ENCODE data around the gene LCE1A. TPM values are rescaled to one million over a fixed set of nuclear protein-coding genes. Genes with fewer than 3 reads are reported as not detected.

Gene LCE1A
- total and polyA plus RNA-seq, 2 of the 8 experiments (the other 6 are each of a cell fraction or from before 2014, with no cell fraction given): not detected

DNA sequence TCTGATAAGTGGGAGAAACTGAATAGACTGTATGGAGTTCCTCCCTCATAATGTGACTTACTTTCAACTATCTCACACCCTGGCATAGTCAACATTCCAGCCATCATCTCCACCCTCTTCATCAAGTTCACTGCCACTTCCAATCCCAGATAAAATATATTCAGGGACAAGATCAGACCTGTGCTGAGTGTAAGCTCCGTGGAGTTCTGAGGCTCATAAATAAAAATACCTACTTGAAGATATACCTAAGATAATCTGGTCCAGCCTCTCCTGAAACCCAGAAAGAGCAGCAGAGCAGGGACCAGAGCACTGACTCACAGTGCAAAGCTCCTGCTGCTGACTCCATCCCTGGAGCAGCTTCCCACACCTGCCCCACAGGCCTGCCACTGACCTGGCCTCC lies 30.8 kb downstream of the LCE1A start:
- H4K91ac ChIP-seq (replicated peaks; ENCODE audit: insufficient read length, low read length): no peak overlapping the region
- H3K79me2 ChIP-seq (ENCODE audit: control insufficient read depth in 1 of 2, insufficient read depth in 2 of 2, low read length in 2 of 2): no peaks in the 10 kb centered on the region
- ChIA-PET CTCF (ENCODE audit: partially characterized antibody) (no interaction called here), POLR2A (ENCODE audit: partially characterized antibody) (no interaction called here)
- no peak overlapping the region for H3K18ac ChIP-seq (ENCODE audit: extremely low read depth, low read length)
- WGBS, 2 experiments (ENCODE audit: extremely low coverage in 1 of 2, insufficient coverage in 1 of 2, insufficient read length in 1 of 2, insufficient replicate concordance in 2 of 2, low coverage in 1 of 2, low lambda C conversion rate in 2 of 2, missing lambda C conversion rate in 1 of 2): 46% methylated on average over 1 of the region's 1 CpG; no CpG with 5 or more reads in 1 of the 2 experiments
- DNase-seq (ENCODE audit: low read depth in 1 of 2, low spot score in 2 of 2) (no peak), FAIRE-seq (no peak)
- no peak overlapping the region for H3K27ac ChIP-seq (ENCODE audit: low read depth, low read length)
- no peak overlapping the region for H3K4me3 ChIP-seq (ENCODE audit: extremely low read depth in 1 of 4, insufficient read depth in 2 of 4, low read depth in 3 of 4, low read length in 4 of 4)
- H3K14ac ChIP-seq (ENCODE audit: insufficient read length): no peak overlapping the region
- H3K4me1 ChIP-seq (replicated peaks in 1 of 4; ENCODE audit: control insufficient read depth in 3 of 4, insufficient read depth in 4 of 4, low read length in 3 of 4): no peaks in the 10 kb centered on the region
- no peaks in the 10 kb centered on the region for H3K27me3 ChIP-seq (replicated peaks in 1 of 4; ENCODE audit: control insufficient read depth in 3 of 4, extremely low read depth in 1 of 4, insufficient read depth in 3 of 4, low read length in 3 of 4)
- no peak overlapping the region for H4K5ac ChIP-seq (ENCODE audit: insufficient read length, low read depth, low read length)
- peaks cover 80 to 94% of the 10 kb centered on the region in 2 experiments for H3K9me3 ChIP-seq (ENCODE audit: insufficient read depth in 2 of 2, low read depth in 1 of 2, low read length in 1 of 2)
- no peak overlapping the region for H3K4ac ChIP-seq (replicated peaks; ENCODE audit: insufficient read length, low read depth, low read length)
- H4K20me1 ChIP-seq (replicated peaks in 1 of 2; ENCODE audit: control insufficient read depth in 1 of 2, insufficient read depth in 2 of 2, low read length in 2 of 2): no peaks in the 10 kb centered on the region
- no peak overlapping the region for H3K9ac ChIP-seq (replicated peaks in 1 of 4; ENCODE audit: extremely low read depth in 1 of 4, low read depth in 3 of 4, low read length in 3 of 4)
- H2BK20ac ChIP-seq (ENCODE audit: low read length): no peak overlapping the region
- no peak overlapping the region for H4K8ac ChIP-seq (ENCODE audit: extremely low read depth, insufficient read depth, low read length)
- no peak overlapping the region for H2BK15ac ChIP-seq (ENCODE audit: low read length)
- H2AK5ac ChIP-seq (ENCODE audit: low read depth, low read length): no peak overlapping the region
- no peak overlapping the region for H2BK5ac ChIP-seq (ENCODE audit: low read depth, low read length)
- no peak overlapping the region for H3K23ac ChIP-seq (ENCODE audit: insufficient read length)
- H2BK12ac ChIP-seq (ENCODE audit: low read depth, low read length): no peak overlapping the region
- H3K79me1 ChIP-seq (ENCODE audit: low read depth, low read length): no peaks in the 10 kb centered on the region
- no peak overlapping the region for H3K56ac ChIP-seq (replicated peaks; ENCODE audit: insufficient read length, low read depth, low read length)
- H3K23me2 ChIP-seq (ENCODE audit: low read depth, low read length): no peaks in the 10 kb centered on the region
- H3K4me2 ChIP-seq (ENCODE audit: insufficient read depth in 1 of 2, low read depth in 2 of 2, low read length in 2 of 2): no peak overlapping the region
- peaks cover 0 to 3% (median 0%) of the 10 kb centered on the region in 4 experiments; a peak in 1 of 8 replicates for H3K36me3 ChIP-seq (ENCODE audit: control insufficient read depth in 2 of 4, insufficient read depth in 4 of 4, low read length in 3 of 4)
- no peak overlapping the region for H2AFZ ChIP-seq (ENCODE audit: low read length)
- no peak overlapping the region for H2BK120ac ChIP-seq (replicated peaks; ENCODE audit: low read depth, low read length)
- no peak for TF ChIP-seq SP1 (IDR thresholded peaks at IDR 0.05; ENCODE audit: low read depth, low read length)
- no peak for TF ChIP-seq TAF1 (IDR thresholded peaks at IDR 0.05; ENCODE audit: low read depth, low read length)
- no peak for TF ChIP-seq GTF2F1 (IDR thresholded peaks at IDR 0.05; ENCODE audit: borderline replicate concordance, low read depth, low read length)
- TF ChIP-seq CEBPB (IDR thresholded peaks at IDR 0.05; ENCODE audit: low read depth, low read length): no peak
- TF ChIP-seq JUN (IDR thresholded peaks at IDR 0.05; ENCODE audit: low read depth, low read length): no peak
- no peak for TF ChIP-seq SUZ12 (IDR thresholded peaks at IDR 0.05; ENCODE audit: low read length)
- TF ChIP-seq HDAC2 (IDR thresholded peaks at IDR 0.05; ENCODE audit: borderline replicate concordance in 1 of 2, low read depth in 2 of 2, low read length in 2 of 2): no peak
- no peak for TF ChIP-seq RXRA (IDR thresholded peaks at IDR 0.05; ENCODE audit: insufficient read depth, low read depth, low read length)
- no peak for TF ChIP-seq TAF7 (optimal IDR thresholded peaks at IDR 0.05; ENCODE audit: borderline replicate concordance, low read depth, low read length)
- no peak for TF ChIP-seq KDM5A (IDR thresholded peaks at IDR 0.05; ENCODE audit: low read length)
- no peak for TF ChIP-seq KDM4A (IDR thresholded peaks at IDR 0.05; ENCODE audit: low read depth, low read length, severe bottlenecking)
- TF ChIP-seq CBX8 (IDR thresholded peaks at IDR 0.05; ENCODE audit: borderline replicate concordance, low read depth, low read length): no peak
- no peak for TF ChIP-seq BACH1 (IDR thresholded peaks at IDR 0.05; ENCODE audit: low read length)
- no peak for TF ChIP-seq BCL11A (IDR thresholded peaks at IDR 0.05; ENCODE audit: low read depth in 2 of 2, low read length in 2 of 2)
- no peak for TF ChIP-seq EP300 (IDR thresholded peaks at IDR 0.05; ENCODE audit: borderline replicate concordance in 1 of 2, low read depth in 2 of 2, low read length in 2 of 2)
